Measurements from ENCODE around the gene EGFR.

Gene EGFR

DNA sequence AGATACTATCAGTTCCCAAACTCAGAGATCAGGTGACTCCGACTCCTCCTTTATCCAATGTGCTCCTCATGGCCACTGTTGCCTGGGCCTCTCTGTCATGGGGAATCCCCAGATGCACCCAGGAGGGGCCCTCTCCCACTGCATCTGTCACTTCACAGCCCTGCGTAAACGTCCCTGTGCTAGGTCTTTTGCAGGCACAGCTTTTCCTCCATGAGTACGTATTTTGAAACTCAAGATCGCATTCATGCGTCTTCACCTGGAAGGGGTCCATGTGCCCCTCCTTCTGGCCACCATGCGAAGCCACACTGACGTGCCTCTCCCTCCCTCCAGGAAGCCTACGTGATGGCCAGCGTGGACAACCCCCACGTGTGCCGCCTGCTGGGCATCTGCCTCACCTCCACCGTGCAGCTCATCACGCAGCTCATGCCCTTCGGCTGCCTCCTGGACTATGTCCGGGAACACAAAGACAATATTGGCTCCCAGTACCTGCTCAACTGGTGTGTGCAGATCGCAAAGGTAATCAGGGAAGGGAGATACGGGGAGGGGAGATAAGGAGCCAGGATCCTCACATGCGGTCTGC is 162.2 kb downstream of the EGFR start:
- no peak for FAIRE-seq

DNA sequence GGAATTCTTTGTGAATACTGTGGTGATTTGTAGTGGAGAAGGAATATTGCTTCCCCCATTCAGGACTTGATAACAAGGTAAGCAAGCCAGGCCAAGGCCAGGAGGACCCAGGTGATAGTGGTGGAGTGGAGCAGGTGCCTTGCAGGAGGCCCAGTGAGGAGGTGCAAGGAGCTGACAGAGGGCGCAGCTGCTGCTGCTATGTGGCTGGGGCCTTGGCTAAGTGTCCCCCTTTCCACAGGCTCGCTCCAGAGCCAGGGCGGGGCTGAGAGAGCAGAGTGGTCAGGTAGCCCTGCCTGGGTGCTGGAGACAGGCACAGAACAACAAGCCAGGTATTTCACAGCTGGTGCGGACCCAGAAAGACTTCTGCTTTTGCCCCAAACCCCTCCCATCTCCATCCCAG is 162.9 kb downstream of the EGFR start:
- DNase-seq (ENCODE audit: insufficient read length, low spot score) (no peak), FAIRE-seq (no peak)

More for the DNA sequence above, 162.2 kb downstream of the EGFR start:
- no peak for DNase-seq (ENCODE audit: insufficient read length, low spot score)

DNA sequence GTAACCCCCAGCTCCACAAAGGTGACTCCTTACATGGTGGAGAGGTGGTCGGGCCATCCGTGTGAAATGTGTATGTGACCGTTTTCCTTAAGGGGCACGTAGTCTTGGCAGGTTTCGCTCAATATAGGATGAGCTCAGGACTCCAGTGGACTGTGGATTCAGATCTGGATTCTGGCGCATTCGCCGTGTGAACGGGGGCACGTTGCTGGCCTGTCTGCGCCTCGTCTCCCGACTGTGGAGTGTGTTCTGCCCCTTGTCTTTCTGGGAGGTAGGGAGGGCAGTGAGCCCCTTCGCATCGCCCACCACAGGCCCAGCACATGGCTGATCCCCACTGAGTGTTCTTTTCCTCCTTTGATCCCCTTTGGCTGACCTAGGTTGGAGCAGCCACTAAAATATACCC is 165.1 kb downstream of the EGFR start:
- DNase-seq (ENCODE audit: insufficient read length, low spot score) (no peak), FAIRE-seq (no peak)

DNA sequence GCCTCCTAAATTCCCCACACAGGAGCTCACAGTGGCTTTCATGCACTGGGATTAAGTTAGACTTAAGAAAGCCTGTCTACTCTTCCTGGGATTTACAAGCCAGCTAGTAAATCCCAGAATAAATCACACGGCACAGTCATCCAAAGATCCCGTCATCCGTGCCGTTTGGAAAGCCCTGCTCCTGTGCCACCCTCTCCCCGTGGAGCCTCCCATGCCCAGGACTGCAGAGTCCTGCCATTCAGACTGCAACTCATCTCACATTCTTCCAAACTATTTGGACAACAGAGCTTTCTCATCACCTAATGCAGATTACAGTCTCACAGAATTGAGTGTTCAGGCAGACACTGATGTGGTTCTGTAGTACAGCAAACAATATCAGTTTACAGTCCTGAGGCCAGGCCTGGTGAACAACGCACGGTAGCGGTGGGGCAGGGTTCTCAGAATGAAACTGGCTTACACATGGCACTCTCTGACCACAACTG is 166.5 kb downstream of the EGFR start:
- FAIRE-seq (no peak), DNase-seq (ENCODE audit: insufficient read length, low spot score) (no peak)

DNA sequence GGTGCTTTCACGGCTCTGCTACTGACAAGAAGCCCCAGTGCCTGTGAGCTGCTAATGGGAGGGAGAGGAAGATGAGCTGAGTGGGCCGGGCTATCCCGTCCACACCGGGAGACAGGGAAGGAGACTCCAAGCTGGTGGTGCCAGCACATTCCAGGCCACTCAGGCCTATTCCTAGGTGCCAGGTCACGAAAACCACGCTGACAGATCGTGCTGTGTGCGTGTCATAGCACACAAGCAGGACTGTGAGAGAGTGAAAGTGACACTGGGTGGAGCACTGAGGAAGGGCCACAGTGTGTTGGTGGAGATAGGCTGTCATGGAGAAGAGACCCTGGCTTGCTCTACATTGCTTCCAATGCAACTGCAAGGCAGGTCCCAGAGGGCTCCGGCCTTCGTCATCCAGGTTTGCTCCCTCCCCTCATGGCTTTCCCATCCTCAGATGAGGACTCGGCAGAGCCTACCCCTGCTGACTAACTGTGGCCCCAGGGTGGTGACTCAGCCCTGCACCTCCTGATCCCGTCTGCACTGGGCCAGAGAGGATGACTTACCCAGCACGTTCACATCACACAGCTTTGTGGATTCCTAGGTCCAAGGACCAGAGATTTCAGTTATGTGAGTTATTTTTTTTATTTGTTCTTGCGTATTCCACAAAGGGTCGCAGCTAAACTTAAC is 167.3 kb downstream of the EGFR start:
- DNase-seq (ENCODE audit: insufficient read length, low spot score) (no peak), FAIRE-seq (no peak)

DNA sequence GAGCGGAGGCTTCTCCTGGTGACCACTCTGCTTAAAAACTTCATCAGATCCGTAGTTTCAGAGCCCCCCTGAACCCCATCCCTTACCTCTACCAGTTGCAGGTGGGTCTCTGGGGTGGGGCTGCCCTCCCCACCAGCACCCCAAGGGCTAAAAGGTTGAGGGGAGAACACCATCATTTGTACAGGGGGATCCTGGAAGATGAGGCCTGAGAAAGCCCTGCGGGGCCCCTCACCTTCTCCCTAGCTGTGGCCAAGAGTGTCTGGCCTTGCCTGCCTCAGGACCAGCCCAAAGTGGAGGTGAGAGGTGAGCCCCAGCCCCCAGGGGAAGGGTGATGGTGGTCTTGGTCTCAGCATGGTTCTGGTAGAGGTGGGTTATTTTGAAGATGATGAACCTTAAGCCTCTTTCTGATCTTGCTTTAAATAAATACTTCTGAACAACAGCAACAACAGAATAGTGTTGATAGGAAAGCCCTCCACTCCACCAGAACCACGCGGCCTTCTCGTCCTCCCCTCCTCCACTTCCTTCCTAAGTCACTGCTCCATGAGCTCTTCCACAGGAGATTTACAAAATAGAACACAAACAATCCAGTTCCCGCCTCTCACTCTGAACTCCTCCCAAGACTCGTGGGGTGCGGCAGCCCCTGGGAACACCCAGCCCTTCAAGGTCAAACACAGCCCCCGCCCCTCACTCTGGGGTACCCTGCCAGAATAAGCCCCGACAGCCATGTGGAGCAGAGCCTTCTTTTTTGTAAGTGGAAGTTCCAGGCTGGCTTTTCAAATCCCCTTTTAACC is 169.1 kb downstream of the EGFR start:
- no peak for FAIRE-seq

DNA sequence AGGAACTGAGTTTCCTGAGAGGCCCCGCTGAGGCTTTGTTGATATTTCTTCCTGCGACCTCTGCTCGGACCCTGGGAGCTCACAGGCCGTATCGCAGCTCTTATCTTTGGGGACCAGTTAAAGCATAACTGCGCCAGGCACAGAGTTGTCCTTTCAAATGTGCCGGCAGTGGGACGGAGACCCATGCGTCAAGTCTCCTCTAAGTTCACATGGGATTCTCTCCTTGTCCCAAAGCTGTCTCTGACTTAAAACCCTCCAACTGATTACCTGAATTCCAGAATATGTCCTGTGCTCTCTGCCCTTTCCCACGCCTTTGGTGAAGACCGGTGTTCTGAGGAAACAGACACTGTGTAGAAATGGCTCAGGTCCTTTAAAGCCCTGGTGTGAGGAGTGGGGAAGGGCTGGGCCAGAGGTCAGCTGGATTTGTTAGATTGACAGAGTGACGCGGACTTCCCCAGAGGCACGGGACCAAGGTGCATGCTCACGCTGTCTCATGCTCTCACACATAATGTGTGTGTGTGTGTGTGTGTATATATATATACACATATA is 169.8 kb downstream of the EGFR start:
- FAIRE-seq (no peak), DNase-seq (ENCODE audit: insufficient read length, low spot score) (no peak)

More for the DNA sequence above, 169.1 kb downstream of the EGFR start:
- DNase-seq (ENCODE audit: insufficient read length, low spot score): no peak

DNA sequence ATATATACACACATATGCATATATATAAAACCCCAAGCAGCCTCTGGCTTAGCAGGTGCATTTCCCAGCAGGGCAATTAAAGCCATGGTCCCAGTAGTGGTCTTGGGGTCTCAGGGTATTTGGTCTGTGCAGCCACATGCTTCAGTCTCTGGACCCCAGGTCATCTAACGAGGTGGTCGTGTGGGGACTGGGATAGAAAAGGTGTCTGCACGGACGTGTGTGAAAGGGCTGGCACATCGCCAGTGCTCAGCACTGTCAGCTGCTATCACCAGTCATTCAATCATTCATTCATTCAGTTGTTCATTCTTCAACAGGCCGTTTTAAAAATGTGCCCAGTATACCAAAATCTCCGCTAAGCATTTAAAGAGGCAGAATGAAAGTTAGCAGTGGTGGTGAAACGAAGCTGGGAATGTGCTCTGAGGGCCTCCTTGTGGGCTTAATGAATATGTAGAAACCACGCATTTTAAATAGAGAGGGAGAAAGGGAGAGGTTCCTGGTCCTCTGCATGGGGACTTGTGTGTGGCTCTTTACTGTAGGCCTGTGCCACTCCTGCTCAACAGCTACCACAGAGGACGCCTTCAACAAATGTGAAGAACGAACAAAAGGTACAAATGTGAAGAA is 170.4 kb downstream of the EGFR start:
- no peak for FAIRE-seq
- DNase-seq (ENCODE audit: insufficient read length, low spot score): no peak

DNA sequence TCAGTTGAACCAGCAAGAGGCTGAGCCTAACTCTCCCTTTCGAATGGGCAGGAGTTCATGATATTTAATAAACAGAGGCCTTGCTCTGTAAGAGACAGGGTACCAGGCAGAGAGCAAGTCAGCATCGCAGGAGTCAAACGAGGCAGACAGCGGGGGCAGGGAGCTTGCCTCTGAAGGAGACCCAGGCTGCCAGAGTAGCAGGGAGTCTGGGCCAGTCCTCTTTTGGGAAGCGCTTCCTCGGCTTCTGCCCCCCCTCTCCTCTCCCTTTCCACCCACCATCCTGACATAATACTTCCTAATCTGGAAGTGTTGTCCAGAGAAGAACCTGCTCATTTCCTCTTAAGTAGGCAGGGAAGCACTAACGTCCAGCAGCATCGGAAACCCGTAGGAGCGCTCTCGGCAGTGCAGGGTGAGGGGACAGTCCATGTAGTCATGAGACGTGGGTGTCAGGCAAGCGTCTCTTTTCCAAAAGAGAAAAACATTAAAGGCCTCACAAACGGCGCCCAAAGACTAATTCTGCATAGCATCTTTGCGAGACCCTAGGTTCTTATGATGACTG is 171.1 kb downstream of the EGFR start:
- DNase-seq (ENCODE audit: insufficient read length, low spot score) (no peak), FAIRE-seq (no peak)

DNA sequence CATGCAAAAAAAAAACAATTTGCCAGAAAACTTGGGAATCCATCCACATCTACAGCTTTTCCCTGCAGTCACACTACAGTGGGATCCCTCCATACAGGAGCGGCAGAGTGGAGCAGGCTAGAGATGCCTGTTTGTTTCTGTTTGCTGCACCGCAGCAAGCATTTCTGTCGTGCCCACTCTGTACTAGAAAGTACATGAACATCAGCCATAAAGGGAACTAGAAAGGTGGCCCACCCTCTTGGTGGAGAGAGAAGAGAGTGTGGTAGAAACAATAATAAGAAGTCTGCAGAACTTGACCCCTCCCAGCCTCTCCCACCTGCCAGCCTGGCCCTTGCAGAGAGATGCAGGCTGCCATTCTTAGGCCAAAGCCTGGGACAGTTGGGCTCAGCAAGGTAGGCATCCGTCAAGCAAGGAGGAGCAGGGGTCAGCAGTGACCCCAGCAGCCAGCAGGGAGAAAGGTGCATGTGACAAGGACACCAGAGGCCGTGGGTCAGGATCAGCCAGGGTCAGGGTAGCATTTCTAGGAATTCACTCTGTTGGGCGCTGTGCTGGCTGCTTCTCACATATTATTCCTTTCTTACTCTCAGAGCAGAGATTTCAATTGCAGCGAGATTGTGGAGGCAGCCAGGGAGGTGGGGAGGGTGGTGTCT is 171.8 kb downstream of the EGFR start:
- no peak for DNase-seq (ENCODE audit: insufficient read length, low spot score)

DNA sequence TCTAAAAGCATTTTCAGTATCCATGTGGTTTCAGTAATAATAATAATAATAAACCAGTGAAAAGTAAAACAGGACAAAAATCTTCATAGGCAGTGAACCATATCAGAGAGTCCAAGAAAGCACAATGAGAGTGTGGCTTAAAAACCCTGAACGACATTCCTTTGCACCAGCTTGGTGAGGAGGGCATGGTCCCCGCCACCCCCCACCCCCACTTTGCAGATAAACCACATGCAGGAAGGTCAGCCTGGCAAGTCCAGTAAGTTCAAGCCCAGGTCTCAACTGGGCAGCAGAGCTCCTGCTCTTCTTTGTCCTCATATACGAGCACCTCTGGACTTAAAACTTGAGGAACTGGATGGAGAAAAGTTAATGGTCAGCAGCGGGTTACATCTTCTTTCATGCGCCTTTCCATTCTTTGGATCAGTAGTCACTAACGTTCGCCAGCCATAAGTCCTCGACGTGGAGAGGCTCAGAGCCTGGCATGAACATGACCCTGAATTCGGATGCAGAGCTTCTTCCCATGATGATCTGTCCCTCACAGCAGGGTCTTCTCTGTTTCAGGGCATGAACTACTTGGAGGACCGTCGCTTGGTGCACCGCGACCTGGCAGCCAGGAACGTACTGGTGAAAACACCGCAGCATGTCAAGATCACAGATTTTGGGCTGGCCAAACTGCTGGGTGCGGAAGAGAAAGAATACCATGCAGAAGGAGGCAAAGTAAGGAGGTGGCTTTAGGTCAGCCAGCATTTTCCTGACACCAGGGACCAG is 172.5 kb downstream of the EGFR start:
- DNase-seq (ENCODE audit: insufficient read length, low spot score) (no peak), FAIRE-seq (no peak)

More for the DNA sequence above, 171.8 kb downstream of the EGFR start:
- FAIRE-seq: no peak

DNA sequence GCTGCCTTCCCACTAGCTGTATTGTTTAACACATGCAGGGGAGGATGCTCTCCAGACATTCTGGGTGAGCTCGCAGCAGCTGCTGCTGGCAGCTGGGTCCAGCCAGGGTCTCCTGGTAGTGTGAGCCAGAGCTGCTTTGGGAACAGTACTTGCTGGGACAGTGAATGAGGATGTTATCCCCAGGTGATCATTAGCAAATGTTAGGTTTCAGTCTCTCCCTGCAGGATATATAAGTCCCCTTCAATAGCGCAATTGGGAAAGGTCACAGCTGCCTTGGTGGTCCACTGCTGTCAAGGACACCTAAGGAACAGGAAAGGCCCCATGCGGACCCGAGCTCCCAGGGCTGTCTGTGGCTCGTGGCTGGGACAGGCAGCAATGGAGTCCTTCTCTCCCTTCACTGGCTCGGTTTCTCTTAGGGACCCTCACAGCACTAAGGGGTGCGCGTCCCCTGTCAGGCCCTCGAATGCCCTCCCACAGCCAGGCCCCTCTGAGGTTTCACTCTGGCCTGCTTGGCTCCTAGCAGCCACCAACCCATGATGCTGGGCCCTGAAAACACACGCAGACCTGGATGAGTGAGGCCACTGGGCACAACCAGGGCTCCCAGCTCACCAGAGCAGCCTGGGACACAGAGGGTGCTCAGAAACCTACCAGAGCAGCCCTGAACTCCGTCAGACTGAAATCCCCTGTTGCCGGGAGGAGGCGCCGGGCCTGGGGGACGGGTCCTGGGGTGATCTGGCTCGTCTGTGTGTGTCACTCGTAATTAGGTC is 173.3 kb downstream of the EGFR start:
- FAIRE-seq: no peak

DNA sequence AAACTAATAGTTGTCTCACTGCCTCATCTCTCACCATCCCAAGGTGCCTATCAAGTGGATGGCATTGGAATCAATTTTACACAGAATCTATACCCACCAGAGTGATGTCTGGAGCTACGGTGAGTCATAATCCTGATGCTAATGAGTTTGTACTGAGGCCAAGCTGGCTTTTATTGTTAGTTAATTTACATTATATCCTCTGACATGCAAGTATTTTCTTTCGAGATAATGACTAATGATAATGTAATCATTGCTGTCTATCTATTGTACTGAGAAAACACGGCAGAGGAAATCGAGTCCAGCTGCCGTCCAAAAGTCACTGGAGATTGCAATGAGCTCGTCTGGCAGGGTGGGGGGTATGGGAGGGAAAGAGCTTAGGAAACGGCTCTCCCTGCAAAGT is 173.9 kb downstream of the EGFR start:
- FAIRE-seq (no peak), DNase-seq (ENCODE audit: insufficient read length, low spot score) (no peak)

More for the DNA sequence above, 173.3 kb downstream of the EGFR start:
- no peak for DNase-seq (ENCODE audit: insufficient read length, low spot score)

DNA sequence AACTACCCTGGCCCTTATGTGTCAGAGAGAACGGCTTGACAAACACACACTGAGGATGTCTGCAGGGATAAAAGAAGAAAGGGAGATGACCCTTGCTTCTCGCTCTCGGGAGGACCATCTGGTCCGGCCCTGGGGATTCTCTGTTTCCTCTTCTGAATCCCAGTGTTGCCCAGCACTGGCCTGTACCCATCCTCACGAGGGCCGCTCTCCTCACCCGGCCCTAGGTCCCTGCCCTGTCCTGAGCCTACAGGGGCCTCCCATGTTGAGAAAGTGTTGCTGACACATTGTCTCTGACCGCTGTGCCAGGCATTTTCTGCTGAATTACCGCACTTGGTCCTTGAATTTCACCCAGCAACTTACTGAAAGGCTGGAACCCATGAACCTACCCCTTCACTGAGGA is 174.4 kb downstream of the EGFR start:
- DNase-seq (ENCODE audit: insufficient read length, low spot score) (no peak), FAIRE-seq (no peak)

DNA sequence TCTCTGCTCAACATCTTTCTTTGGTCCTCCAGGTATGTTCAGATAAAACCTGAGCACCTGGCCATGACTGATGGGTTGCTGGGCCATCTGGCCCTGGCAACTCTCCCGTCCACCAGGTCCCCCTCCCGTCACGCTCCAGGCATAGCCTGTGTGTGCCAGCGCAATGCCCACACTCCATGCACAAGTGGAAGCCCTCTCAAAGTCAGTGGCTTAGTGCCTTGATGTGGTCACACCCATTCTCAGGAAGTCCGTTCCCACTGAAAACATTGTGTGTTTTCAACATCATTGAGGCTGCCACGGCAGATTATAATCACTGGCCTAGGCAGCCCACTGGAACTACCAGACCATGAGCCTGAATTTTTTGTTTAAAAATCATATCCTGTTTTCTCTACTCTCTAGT is 175.7 kb downstream of the EGFR start:
- no peak for FAIRE-seq
- DNase-seq (ENCODE audit: insufficient read length, low spot score): no peak

DNA sequence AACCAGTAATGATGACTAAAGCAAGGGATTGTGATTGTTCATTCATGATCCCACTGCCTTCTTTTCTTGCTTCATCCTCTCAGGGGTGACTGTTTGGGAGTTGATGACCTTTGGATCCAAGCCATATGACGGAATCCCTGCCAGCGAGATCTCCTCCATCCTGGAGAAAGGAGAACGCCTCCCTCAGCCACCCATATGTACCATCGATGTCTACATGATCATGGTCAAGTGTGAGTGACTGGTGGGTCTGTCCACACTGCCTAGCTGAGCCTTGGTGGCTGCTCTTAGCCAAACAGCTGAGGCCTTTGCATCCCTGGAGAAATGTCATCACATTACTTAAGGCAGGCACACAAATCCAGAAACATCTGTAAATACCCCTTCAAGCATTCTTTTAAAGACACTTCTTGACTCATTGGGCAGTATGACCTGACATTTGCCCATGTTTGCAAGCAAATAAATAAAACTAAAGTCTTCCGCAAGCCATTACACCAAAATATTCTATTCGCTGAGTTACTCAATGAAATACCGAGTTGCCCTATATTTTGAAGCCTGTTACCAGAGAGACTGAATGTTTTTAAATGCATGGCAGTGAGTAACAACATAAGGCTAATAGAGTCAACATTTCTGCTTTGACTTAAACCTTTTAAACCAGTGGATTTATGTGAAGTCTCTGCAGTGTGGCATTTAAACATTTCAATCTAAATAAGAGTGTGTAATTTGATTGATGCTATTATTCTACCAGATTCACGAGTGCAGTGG is 180.0 kb downstream of the EGFR start:
- FAIRE-seq: no peak
- no peak for DNase-seq (ENCODE audit: insufficient read length, low spot score)

DNA sequence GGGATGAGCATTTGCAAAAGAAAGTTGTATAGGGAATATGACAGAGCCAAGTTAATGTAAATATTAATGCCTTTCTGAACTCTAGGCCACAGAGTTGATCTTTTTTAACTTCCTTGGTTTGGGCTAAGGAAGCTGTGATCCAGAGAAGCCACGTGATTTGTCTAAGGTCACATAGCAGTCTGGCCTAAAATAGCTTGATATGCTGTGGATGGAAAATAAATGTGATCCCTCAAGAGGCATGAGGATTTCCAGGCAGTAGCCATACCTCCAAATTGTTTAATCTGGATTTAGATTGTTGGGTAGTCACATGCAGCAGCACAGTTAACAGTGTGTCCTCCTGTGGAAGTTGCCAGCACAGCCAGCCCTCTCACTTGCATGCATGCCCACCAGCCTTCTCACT is 180.6 kb downstream of the EGFR start:
- DNase-seq (ENCODE audit: insufficient read length, low spot score) (no peak), FAIRE-seq (no peak)

DNA sequence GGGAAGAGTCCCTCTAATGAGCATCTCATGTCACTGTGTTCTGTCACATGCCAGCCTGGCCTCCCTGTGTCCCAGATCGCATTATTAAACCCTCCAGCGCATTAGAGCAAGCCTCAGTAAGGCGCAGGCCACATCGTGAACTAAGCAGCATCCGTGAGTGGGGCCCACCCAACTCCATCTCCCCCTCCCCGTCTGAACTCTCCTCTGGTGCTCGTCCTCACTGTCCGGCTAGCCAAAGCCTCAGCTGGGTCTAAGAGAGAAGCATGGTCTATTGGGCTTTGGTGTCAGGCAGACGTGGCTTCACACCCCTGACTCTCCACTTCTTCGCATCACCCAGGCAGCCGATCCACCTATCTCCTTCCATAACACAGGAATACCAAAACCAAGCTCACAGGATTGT is 181.6 kb downstream of the EGFR start:
- DNase-seq (ENCODE audit: insufficient read length, low spot score): no peak
- FAIRE-seq: no peak

Data from GM19239 (cell line).